ENCODE results near the gene MRPL32.

- TF ChIP-seq, protein P1, sequence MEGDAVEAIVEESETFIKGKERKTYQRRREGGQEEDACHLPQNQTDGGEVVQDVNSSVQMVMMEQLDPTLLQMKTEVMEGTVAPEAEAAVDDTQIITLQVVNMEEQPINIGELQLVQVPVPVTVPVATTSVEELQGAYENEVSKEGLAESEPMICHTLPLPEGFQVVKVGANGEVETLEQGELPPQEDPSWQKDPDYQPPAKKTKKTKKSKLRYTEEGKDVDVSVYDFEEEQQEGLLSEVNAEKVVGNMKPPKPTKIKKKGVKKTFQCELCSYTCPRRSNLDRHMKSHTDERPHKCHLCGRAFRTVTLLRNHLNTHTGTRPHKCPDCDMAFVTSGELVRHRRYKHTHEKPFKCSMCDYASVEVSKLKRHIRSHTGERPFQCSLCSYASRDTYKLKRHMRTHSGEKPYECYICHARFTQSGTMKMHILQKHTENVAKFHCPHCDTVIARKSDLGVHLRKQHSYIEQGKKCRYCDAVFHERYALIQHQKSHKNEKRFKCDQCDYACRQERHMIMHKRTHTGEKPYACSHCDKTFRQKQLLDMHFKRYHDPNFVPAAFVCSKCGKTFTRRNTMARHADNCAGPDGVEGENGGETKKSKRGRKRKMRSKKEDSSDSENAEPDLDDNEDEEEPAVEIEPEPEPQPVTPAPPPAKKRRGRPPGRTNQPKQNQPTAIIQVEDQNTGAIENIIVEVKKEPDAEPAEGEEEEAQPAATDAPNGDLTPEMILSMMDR (IDR thresholded peaks at IDR 0.05; ENCODE audit: insufficient read depth, low read depth, low read length), result no peak
- no peak for TF ChIP-seq EZH2 (IDR thresholded peaks at IDR 0.05; ENCODE audit: insufficient read depth, low read length)
Measured at GRCh38 chr7:42883950-42884349, 48.2 kb upstream of the MRPL32 start.

Data from astrocyte (in vitro differentiated cells and primary cell).